ENCODE data around the gene IQSEC1.
A peak's percentile ranks its signal among the peaks of the same experiment; 100 is the strongest.
"Not testable (repeated sequence)": the region's sequence is repeated elsewhere in the genome, so short reads cannot be mapped to it uniquely, and the experiment has no call there.

The IQSEC1 gene

DNA sequence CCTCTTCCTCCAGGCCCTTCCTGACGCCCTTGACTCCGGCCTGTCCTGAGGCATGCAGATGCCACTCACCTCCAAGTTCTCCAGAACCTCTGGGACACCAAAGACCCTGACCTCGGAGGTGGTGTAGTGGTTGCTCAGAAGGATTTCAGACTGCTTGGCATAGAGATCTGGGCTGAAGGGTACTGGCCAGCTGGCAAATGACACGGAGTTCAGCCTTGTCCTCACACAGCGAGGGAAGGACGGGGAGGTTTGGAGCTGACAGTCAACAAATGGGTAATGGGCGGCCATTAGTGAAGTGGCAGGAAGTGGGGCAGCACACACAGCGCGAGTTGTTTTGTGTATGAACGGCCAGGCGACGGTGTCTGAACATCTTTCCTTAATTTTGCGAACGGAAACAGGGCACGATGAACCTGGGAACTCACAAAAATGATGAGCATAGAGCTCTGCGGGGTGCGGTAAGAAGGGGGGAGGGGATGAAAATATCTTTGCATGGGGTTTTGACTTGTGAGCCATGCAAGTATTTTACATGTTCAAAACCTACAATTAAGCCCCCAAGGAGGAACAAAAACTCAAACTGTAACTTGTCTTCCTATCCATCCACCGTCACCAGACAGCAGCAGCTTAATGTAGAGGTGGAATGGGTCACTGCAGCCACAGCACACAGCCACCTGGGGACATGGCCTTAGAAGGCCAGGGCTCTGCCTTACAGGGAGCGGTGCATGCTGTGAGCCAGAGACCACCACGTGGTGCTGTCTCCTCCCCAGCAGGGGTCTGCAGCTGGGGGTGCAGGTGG lies 188.2 kb downstream of the IQSEC1 start:
- no peak for DNase-seq

- DNase-seq, result peak; percentile 59
Measured at GRCh38 chr3:12884186-12884680, 189.0 kb downstream of the IQSEC1 start.

DNA sequence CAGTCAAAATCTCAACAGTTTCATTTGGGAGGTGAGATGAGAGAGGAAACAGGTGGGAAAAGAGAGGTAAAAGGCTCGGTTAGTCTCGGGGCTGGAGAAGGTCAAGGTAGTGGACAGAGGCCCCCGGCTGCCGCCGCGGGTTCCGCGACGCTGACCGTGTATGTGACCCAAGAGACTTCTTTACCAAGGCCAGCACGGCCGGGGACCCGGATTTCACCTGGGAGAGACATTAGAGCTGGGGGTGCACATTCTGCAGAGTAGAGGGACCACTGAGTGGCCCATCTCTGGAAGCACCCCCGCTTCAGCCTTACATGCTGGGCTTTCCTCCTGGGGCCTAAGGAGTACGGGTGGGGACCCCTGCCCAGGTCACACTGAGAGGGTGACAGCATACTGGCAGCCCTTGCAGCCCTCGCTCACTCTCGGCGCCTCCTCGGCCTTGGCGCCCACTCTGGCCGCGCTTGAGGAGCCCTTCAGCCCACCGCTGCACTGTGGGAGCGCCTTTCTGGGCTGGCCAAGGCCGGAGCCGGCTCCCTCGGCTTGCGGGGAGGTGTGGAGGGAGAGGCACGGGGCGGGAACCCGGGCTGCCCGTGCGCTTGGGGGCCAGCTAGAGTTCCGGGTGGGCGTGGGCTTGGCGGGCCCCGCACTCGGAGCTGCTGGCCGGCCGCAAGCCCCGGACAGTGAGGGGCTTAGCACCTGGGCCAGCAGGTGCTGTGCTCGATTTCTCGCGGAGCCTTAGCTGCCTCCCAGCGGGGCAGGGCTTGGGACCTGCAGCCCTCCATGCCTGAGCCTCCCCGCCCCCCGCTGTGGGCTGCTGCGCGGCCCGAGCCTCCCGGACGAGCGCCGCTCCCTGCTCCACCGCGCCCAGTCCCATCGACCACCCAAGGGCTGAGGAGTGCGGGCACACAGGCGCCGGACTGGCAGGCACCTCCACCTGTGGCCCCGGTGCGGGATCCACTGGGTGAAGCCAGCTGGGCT lies 190.6 kb downstream of the IQSEC1 start:
- no peak for DNase-seq

DNA sequence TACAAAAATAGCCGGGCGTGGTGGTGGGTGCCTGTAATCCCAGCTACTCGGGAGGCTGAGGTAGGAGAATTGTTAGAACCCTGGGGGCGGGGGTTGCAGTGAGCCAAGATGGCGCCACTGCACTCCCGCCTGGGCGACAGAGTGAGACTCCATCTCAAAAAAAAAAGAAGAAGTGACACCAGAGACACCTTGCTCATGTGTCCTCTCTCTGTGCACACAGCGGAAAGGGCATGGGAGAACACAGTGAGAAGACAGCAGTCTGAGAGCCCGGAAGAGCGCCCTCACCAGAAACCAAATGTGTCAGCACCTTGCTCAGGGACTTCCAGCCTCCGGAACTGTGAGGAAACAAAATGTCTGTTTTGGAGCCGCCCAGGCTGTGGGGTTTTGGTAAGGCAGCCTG lies 191.4 kb downstream of the IQSEC1 start:
- DNase-seq, result not testable (repeated sequence)

DNA sequence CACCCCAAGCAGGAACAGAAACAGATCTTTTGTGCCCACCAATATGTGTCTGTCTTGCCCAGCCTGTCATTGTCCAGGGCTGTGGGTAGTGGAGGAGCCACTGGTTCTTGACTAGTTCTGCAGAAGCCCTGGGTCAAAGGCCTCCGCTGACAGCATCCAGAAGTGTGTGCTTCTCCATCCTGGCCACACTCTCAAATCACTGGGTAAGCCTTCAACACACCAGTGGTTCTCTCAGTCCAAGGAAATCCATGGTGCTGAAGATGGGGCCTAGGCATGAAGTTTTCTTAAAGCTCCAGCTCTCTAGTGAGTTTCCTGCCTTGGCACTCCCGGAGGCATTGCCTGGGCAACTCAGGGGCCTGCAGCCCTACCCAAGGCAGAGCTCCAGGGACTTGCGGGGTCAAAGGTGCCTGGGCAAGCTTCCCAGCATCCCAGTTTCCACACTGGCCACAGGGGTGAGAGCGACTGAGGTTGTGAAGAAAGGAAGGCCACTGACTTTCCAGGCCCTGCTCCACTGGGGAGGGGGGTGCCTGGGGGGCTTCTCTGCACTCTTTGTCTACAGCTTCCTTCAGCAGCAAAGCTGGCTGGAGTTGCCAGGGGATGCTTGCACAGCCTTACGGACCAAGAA lies 193.9 kb downstream of the IQSEC1 start:
- DNase-seq, result no peak

DNA sequence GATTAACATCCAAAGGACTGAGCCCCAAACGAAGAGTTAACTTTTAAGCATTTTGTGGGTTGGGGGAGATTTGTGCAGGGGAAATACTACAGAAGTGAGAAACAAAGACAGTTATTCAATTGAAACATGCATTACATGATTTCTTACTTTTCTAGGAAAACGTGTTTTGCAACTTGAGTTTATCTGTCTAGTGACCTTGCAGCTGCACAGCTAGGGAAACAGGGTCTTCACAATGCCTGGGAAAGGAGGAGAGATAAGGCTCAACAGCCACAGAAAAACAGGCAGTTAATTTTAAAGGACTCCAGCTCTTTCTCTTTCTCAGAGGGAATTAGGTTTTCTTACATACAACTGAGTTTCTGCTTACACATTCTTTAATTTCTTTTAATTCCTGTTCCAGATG lies 194.5 kb downstream of the IQSEC1 start:
- not testable (repeated sequence) for DNase-seq

- no peak for DNase-seq
Measured at GRCh38 chr3:12878141-12878574, 195.1 kb downstream of the IQSEC1 start.

DNA sequence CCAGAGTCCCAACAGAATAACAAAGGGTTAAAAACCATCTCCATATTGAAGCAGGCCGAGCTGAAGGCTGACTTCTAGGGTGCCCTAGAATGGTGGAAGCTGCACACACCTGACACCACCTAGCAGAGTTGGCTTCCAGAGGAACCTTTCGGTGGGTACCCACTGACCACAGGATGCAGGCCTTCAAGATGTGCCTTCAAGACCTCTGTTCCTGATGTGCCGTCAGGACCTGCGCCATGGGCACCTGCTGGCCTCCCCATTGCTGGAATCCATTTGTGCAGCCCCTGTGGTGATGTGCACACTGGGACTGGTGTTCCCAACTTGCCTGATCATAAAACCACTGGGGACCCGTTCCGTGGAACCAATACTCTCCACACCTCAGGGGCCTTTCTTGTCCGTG lies 196.2 kb downstream of the IQSEC1 start:
- DNase-seq, result no peak

GRCh38 chr3:12875857-12876836 lies 197.1 kb downstream of the IQSEC1 start:
- DNase-seq, result no peak

DNA sequence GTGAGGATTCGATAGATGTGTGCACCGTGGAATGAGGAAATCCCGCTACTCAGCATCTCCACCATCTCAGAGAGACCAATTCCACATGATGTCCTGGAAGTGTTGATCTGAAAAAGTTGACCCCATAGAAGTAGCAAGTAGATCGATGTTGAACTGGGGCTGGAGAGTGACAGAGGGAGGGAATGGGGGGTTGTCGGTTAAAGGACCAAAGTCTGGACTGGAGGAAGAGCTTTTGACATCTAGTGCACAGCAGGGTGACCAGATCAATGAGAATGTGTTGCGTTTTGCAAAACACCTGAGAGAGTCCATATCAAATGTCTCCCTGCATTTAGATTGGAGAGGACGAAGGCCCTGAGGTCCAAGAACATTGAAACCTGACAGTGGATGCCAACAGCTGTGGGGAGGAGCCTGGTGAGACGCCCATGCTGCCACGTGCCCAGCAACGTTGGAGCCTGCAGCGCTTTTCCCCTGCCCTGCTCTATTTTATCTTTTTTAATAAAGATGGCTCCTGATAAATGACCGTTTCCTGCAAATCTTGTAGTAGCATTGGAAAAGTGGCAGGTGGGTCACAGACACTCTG lies 201.7 kb downstream of the IQSEC1 start:
- no peak for DNase-seq

GRCh38 chr3:12870942-12871341 lies 202.3 kb downstream of the IQSEC1 start:
- DNase-seq, result no peak

DNA sequence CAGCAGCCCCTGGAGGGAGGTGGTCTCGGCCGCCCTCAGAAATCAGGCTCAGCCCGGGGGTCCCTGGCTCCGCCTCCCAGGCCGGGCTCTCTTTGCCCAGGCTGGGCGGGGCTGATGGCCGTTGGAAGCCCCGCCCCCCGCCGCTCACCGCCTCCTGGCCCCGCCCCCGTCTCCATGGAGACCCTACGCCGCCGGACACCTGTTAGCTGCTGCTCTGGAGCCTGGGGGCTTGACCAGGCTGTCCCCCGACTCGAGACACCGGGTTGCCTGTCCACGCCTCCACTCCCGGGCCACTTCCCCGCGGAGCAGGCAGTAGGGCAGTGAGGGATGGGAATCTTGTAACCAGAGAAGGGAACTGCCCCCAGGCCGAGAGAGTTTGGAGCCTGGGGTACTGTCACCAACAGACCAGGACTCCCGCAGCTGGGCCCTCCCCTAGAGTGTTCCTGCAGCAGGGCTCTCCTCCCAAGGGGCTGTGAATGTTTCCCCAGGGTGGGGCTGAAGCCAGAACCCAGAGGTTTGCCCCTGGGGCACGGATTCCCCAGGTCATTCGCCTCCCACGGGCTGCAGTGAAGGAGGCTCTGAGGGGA lies 204.1 kb downstream of the IQSEC1 start:
- DNase-seq, result no peak

DNA sequence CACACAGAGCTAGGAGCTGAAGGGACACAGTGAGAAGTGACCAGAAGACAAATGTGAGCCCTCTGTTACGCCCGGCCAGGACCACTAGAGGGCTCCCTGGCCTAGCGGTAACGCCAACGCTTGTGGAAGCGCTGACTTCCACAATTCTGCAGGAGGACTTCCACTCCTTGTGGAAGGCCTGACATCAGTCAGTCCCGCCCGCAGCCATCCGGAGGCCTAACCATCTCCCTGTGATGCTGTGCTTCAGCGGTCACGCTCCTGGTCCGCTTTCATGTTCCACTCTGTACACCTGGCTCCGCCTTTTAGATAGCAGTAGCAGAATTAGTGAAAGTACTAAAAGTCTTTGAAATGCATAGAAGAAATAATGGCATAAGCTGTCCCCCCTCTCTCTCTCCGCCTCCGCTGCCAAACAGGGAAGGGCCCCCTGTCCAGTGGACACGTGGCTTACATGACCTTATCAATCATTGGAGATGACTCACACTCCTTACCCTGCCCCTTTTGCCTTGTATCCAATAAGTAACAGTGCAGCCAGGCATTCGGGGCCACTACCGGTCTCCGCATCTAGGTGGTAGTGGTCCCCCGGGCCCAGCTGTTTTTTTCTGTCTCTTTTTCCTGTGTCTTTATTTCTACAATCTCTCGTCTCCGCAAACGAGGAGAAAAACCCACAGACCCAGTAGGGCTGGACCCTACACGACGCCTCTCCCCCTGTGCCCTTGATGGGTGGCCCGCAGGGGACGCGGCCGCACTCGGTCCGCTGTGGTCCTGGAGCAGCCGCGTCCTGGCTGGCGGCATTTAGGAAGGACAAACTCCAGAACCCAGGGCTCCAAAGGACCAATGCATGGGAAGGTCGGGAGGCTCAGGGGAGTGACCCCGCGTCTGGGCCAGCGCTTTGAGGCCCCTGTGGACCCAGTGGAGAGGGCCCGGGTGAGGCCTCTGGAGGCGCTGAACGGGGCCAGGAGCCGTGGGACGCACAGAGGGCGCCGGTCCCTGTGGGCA lies 204.9 kb downstream of the IQSEC1 start:
- peak; percentile 28 for DNase-seq

- no peak for DNase-seq
Measured at GRCh38 chr3:12866836-12867235, 206.4 kb downstream of the IQSEC1 start.

DNA sequence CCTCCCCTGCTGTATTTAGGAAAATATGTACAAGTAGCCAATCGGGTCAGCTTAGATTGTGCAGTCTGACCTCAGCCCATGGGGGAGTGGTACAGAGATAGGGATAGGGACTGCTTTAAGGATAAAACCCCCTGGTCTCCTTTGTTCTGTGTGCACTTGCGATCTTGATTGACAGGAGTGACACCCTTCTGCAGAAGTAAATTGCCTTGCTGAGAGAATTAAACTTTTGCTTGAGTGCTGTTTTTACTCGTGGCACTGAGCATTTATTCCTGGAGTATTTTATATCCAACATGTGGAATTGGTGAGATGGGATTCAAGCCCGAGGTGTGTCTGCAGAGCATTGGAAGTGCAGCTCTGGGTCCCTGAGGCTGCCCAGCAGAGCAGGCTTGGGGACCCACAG lies 208.0 kb downstream of the IQSEC1 start:
- DNase-seq, result no peak

- DNase-seq, result no peak
Measured at GRCh38 chr3:12862387-12862786, 210.8 kb downstream of the IQSEC1 start.

DNA sequence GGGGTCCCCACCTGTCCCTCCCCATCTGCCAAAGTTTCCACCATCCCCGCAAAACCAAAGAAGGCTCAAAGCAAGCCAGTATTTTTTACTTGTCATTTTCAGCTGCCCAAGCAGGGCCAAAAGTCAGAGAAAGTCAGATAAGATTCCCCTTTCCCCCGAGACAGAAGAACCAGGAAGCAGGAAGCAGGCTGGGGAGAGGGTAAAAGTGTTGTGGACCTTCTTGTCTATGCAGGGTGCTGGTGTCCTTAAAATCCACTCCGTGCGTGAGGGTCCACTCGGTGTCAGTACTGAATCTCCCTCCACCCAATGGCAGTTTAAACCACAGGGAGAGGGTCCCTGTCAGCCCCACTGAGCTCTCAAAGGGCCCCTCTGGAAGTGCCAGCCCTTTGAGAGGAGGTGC lies 211.6 kb downstream of the IQSEC1 start:
- DNase-seq, result no peak

DNA sequence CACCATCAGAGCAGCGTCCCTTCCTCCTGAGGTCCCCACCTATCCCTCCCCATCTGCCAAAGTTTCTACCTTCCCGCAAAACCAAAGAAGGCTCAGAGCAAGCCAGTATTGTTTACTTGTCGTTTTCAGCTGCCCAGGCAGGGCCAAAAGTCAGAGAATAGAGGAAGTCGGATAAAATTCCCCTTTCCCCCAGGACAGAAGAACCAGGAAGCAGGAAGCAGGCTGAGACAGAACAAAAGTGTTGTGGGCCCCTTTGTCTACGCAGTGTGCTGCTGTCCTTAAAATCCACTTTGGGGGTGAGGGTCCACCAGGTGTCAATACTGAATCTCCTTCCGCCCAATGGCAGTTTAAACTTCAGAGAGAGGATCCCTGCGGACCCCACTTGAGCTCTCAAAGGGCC lies 213.4 kb downstream of the IQSEC1 start:
- DNase-seq, result no peak

DNA sequence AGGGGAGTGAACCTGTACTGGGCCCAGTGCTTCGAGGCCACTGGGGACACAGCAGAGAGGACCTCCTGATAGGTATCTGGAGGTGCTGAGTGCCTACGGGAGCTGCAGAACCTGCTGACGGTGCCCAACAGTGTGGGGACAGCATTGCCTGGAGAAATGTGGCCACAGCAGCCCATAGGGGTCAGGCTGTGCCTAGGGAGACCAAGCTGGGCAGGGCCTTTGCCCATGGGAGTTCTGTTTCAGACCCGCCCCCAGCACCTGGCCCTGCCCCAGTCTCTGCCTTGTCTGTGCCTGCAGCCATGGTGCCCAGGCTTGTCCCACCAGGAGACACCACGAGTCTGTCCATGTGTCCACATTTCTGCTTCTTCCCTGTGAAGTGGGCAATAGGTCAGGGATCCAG lies 216.6 kb downstream of the IQSEC1 start:
- no peak for DNase-seq

GRCh38 chr3:12854565-12854964 lies 218.7 kb downstream of the IQSEC1 start:
- DNase-seq, result no peak

Data from NCI-H524 treated with DMSO at 0.1 percent for 48 hours (cell line).